ENCODE results near the gene WDR7. TPM values are rescaled to one million over a fixed set of nuclear protein-coding genes. Genes with fewer than 3 reads are reported as not detected.
A peak's percentile ranks its signal among the peaks of the same experiment; 100 is the strongest.

The WDR7 gene
- total and polyA plus RNA-seq, 2 experiments from 2014 or later: 7.0 to 14.8 TPM

- peak; percentile 98 for ATAC-seq
- peak overlapping the region; percentile 96 for H3K27ac Mint-ChIP-seq
- H3K4me3 Mint-ChIP-seq: peak overlapping the region; percentile 58
- H3K4me3 ChIP-seq: peak overlapping the region; percentile 25
- no peaks in the 10 kb centered on the region for H3K36me3 Mint-ChIP-seq (ENCODE audit: low read depth)
- H3K9me3 Mint-ChIP-seq: no peaks in the 10 kb centered on the region
- H3K79me2 ChIP-seq (replicated peaks; ENCODE audit: insufficient read depth): no peaks in the 10 kb centered on the region
- peaks cover 25% of the 10 kb centered on the region for H3K4me1 ChIP-seq (ENCODE audit: insufficient read depth)
- peak overlapping the region; percentile 48 for H3K27ac ChIP-seq (ENCODE audit: low read depth)
- H3K27me3 Mint-ChIP-seq (ENCODE audit: insufficient read depth, low read depth, poor library complexity): no peaks in the 10 kb centered on the region
- H3K9me2 ChIP-seq (ENCODE audit: insufficient read depth): 0 out of 2 replicates have a peak, but pooled peaks cover 4% of the 10 kb centered on the region
- no peaks in the 10 kb centered on the region for H3K27me3 ChIP-seq (ENCODE audit: insufficient read depth)
- no peak overlapping the region for H2AFZ ChIP-seq
- H3K36me3 ChIP-seq (ENCODE audit: insufficient read depth): no peaks in the 10 kb centered on the region
- peak overlapping the region; percentile 48 for H3K4me2 ChIP-seq
- H4K20me1 ChIP-seq (replicated peaks; ENCODE audit: insufficient read depth): no peaks in the 10 kb centered on the region
- H3F3A ChIP-seq (replicated peaks; ENCODE audit: low read depth): no peaks in the 10 kb centered on the region
- peak; percentile 96 for DNase-seq (ENCODE audit: low spot score)
- H3K4me1 Mint-ChIP-seq: peaks cover 48% of the 10 kb centered on the region
- TF ChIP-seq ETS1 (IDR thresholded peaks at IDR 0.05) (peak; percentile 82), CREB1 (CRISPR knock-in tag; IDR thresholded peaks at IDR 0.05; ENCODE audit: low read depth) (peak; percentile 38), EZH2 (IDR thresholded peaks at IDR 0.05; ENCODE audit: low read depth, unreplicated experiment) (no peak), REST (IDR thresholded peaks at IDR 0.05; ENCODE audit: unreplicated experiment) (no peak), ZNF462 (CRISPR knock-in tag; IDR thresholded peaks at IDR 0.05) (no peak), POLR2AphosphoS5 (IDR thresholded peaks at IDR 0.05; ENCODE audit: low read depth) (no peak), JUNB (IDR thresholded peaks at IDR 0.05; ENCODE audit: unreplicated experiment) (no peak), ZNF114 (CRISPR knock-in tag; IDR thresholded peaks at IDR 0.05) (no peak), STAT1 (IDR thresholded peaks at IDR 0.05; ENCODE audit: unreplicated experiment) (no peak), ZNF331 (CRISPR knock-in tag; IDR thresholded peaks at IDR 0.05; ENCODE audit: low read depth) (no peak), EZH2phosphoT487 (IDR thresholded peaks at IDR 0.05; ENCODE audit: unreplicated experiment) (no peak), CTCF (conservative IDR thresholded peaks at IDR 0.05; ENCODE audit: low read depth in 2 of 2) (no peak), NANOG (IDR thresholded peaks at IDR 0.05; ENCODE audit: borderline replicate concordance) (no peak)
These were observed 222.4 kb downstream of the WDR7 start for GRCh38 chr18:56873441-56874140.
